Thyroid gland (tissue), 4 donors: Measurements from ENCODE around the gene NODAL. TPM values are rescaled to one million over a fixed set of nuclear protein-coding genes. Genes with fewer than 3 reads are reported as not detected.

Experiments
- DNase-seq, 2 donors: peaks; one replicate each; pipeline ENCODE4 v3.0.0-alpha.2; 2019
- H3K27ac ChIP-seq, 3 donors: fragments of 200-600 bp; sonication (generic); 1 replicate in 2 of 3; 2 replicates in 1 of 3; pipeline ENCODE4 v1.5.1; 2016 to 2019; ENCODE audit warnings: mild to moderate bottlenecking in 1 of 3, moderate library complexity in 1 of 3
- H3K27me3 ChIP-seq: fragments of 200-600 bp; sonication (generic); one replicate; pipeline ENCODE4 v1.5.1; 2019
- H3K36me3 ChIP-seq, 2 donors: fragments of 200-600 bp; sonication (generic); one replicate each; pipeline ENCODE4 v1.5.1; 2016 to 2019
- H3K4me1 ChIP-seq, 2 donors: fragments of 200-600 bp; sonication (generic); one replicate each; pipeline ENCODE4 v1.5.1; 2017 to 2019
- H3K4me3 ChIP-seq, 3 donors: fragments of 200-600 bp; sonication (generic); replicated peaks in 1 of 3; 1 replicate in 2 of 3; 2 replicates in 1 of 3; pipeline ENCODE4 v1.5.1; 2016; ENCODE audit warnings: mild to moderate bottlenecking in 1 of 3
- H3K9me3 ChIP-seq: fragments of 200-600 bp; sonication (generic); one replicate; pipeline ENCODE4 v1.5.1; 2017
- CTCF ChIP-seq, 6 experiments: fragments of 200-600 bp in 3 of 6; fragments of 450-650 bp in 3 of 6; sonication (generic) in 3 of 6; IDR thresholded peaks; one replicate each; pipeline ENCODE4 v1.5.1; 2016 to 2019; ENCODE audit warnings: antibody characterized with exemption in 6 of 6, mild to moderate bottlenecking in 2 of 6, inconsistent platforms in 1 of 6, moderate library complexity in 1 of 6
- POLR2A ChIP-seq, 2 donors: fragments of 450-650 bp; IDR thresholded peaks; one replicate each; pipeline ENCODE4 v1.6.1; 2017; ENCODE audit warnings: antibody characterized with exemption in 2 of 2, mild to moderate bottlenecking in 2 of 2, moderate library complexity in 1 of 2
- WGBS, 2 donors: methylation state at CpG; one replicate each; pipeline ENCODE4 v1.1.5; 2017; 5-methylcytosine and 5-hydroxymethylcytosine counted together
- intact Hi-C: fragments of 100-400 bp; cut with DNase I; formaldehyde crosslinking; loops from one replicate; pipeline ENCODE4 v1.15.1; 2023
- total RNA-seq, 4 donors: library from RNA; depleted of rRNA; stranded (reverse); fragments of >200 nt; gene quantifications; one replicate each; pipeline ENCODE4 v1.2.3, GENCODE V29; 2016

The NODAL gene
- total RNA-seq, 4 donors from 2014 or later, result not detected

GRCh38 chr10:70404787-70405036 lies 36.8 kb downstream of the NODAL start:
- intact Hi-C loops, result no loop called here
- H3K27me3 ChIP-seq, result no peaks in the 10 kb centered on the region
- WGBS, 2 donors, result 1 to 2% methylated on average over 7 to 8 of the region's 11 CpGs
- peak overlapping the region; percentile 96 to 99 (median 98) for H3K27ac ChIP-seq
- no peaks in the 10 kb centered on the region for H3K36me3 ChIP-seq
- H3K9me3 ChIP-seq, result no peaks in the 10 kb centered on the region
- peaks cover 19 to 40% of the 10 kb centered on the region in 2 donors for H3K4me1 ChIP-seq
- peak overlapping the region; percentile 67 to 99 (median 96) for H3K4me3 ChIP-seq
- peak in 1 of 2 donors; percentile 57 for DNase-seq
- TF ChIP-seq POLR2A (IDR thresholded peaks at IDR 0.05) (no peak), CTCF (IDR thresholded peaks at IDR 0.05) (no peak)

- H3K27ac ChIP-seq, result peak within 1 kb of the TSS; percentile 96 to 99 (median 98)
- H3K4me3 ChIP-seq, result peak within 1 kb of the TSS; percentile 67 to 99 (median 96)
- DNase-seq, result peak; percentile 97 to 98
- no peaks in the 10 kb centered on the region for H3K36me3 ChIP-seq
- TF ChIP-seq POLR2A (IDR thresholded peaks at IDR 0.05), result peak; percentile 88 to 99
- TF ChIP-seq CTCF (IDR thresholded peaks at IDR 0.05), result no peak
- H3K27me3 ChIP-seq, result no peaks in the 10 kb centered on the region
- intact Hi-C loops, result no loop called here
- no peaks in the 10 kb centered on the region for H3K9me3 ChIP-seq
- WGBS, 2 donors, result 0 to 1% methylated on average over 13 to 17 of the region's 103 CpGs
- H3K4me1 ChIP-seq, result peaks cover 16 to 35% of the 10 kb centered on the region in 2 donors
These were observed 37.3 kb downstream of the NODAL start, which contains the start of gene EIF4EBP2 for GRCh38 chr10:70404036-70404786. TSS of gene EIF4EBP2 (plus strand) at chr10:70404145. CDS start at chr10:70404402, 257 bp downstream.

GRCh38 chr10:70403483-70404035 lies 37.9 kb downstream of the NODAL start:
- peak overlapping the region in 1 of 3 donors; percentile 96 for H3K4me3 ChIP-seq
- no peak for DNase-seq
- H3K27ac ChIP-seq, result peak overlapping the region; percentile 61 to 99 (median 96)
- intact Hi-C loops, result no loop called here
- 5% methylated on average over 12 of the region's 12 CpGs for WGBS, 2 donors
- H3K4me1 ChIP-seq, result peaks cover 14 to 29% of the 10 kb centered on the region in 2 donors
- no peaks in the 10 kb centered on the region for H3K36me3 ChIP-seq
- H3K27me3 ChIP-seq, result no peaks in the 10 kb centered on the region
- no peaks in the 10 kb centered on the region for H3K9me3 ChIP-seq
- TF ChIP-seq POLR2A (IDR thresholded peaks at IDR 0.05), result no peak
- no peak for TF ChIP-seq CTCF (IDR thresholded peaks at IDR 0.05)

GRCh38 chr10:70399177-70399576 lies 42.3 kb downstream of the NODAL start:
- TF ChIP-seq POLR2A (IDR thresholded peaks at IDR 0.05), result no peak
- TF ChIP-seq CTCF (IDR thresholded peaks at IDR 0.05), result no peak
- intact Hi-C loops, result no loop called here
- Histone ChIP-seq H3K4me1 (peaks cover 0 to 4% of the 10 kb centered on the region in 2 donors), H3K4me3 (no peak overlapping the region), H3K27me3 (no peaks in the 10 kb centered on the region), H3K36me3 (no peaks in the 10 kb centered on the region), H3K9me3 (no peaks in the 10 kb centered on the region), H3K27ac (no peak overlapping the region)
- WGBS, 2 donors, result 95 to 96% methylated on average over 3 of the region's 3 CpGs
- no peak for DNase-seq

GRCh38 chr10:70396140-70396539 lies 45.3 kb downstream of the NODAL start:
- TF ChIP-seq POLR2A (IDR thresholded peaks at IDR 0.05) (no peak), CTCF (IDR thresholded peaks at IDR 0.05) (no peak)
- WGBS, 2 donors, result 79 to 95% methylated on average over 1 of the region's 1 CpG
- Histone ChIP-seq H3K27ac (no peak overlapping the region), H3K4me3 (no peak overlapping the region), H3K36me3 (no peaks in the 10 kb centered on the region), H3K4me1 (no peaks in the 10 kb centered on the region), H3K9me3 (no peaks in the 10 kb centered on the region), H3K27me3 (no peaks in the 10 kb centered on the region)
- intact Hi-C loops, result no loop called here
- no peak for DNase-seq
